A673 (cell line): Measurements from ENCODE around the gene TUBA8. TPM values are rescaled to one million over a fixed set of nuclear protein-coding genes. Genes with fewer than 3 reads are reported as not detected.
A peak's percentile ranks its signal among the peaks of the same experiment; 100 is the strongest.

Experiments used
- BruUV-seq: library from RNA; stranded (reverse); fragments of 400-500 nt; replicated peaks from 2 replicates; lab custom pipeline; 2021; lab: Mats Ljungman, UMichigan
- CTCF ChIA-PET: fragments of 300-600 bp; sonication (Branson Sonifier 250); formaldehyde crosslinking; loops from one replicate; lab custom pipeline; 2022; ENCODE audit warnings: antibody characterized with exemption; lab: Charles Lee
- POLR2A ChIA-PET: fragments of 300-600 bp; sonication (Branson Sonifier 250); formaldehyde crosslinking; loops from one replicate; lab custom pipeline; 2022; ENCODE audit warnings: antibody characterized with exemption; ENCODE audit not compliant: low non-redundant PET; lab: Charles Lee
- DNase-seq: peaks from one replicate; pipeline ENCODE4 v3.0.0-alpha.2; 2015; ENCODE audit warnings: low spot score
- H3K27ac ChIP-seq: fragments of 200-600 bp; sonication (generic); 2 replicates; pipeline ENCODE4 v1.5.1; 2016; ENCODE audit warnings: mixed run types, low read depth, mild to moderate bottlenecking, mixed read lengths, antibody characterized with exemption, low read length; ENCODE audit not compliant: poor library complexity, severe bottlenecking
- H3K27me3 ChIP-seq: fragments of 200-600 bp; sonication (generic); replicated peaks from 2 replicates; pipeline ENCODE4 v1.6.1; 2017; ENCODE audit warnings: mixed run types, low read depth, mild to moderate bottlenecking, mixed read lengths, antibody characterized with exemption, low read length; ENCODE audit not compliant: insufficient read depth, poor library complexity
- H3K36me3 ChIP-seq: fragments of 200-600 bp; sonication (generic); 2 replicates; pipeline ENCODE4 v1.6.1; 2016; ENCODE audit warnings: mixed run types, mild to moderate bottlenecking, mixed read lengths, antibody characterized with exemption, low read length; ENCODE audit not compliant: insufficient read depth, poor library complexity, severe bottlenecking
- H3K4me1 ChIP-seq: fragments of 200-600 bp; sonication (generic); 2 replicates; pipeline ENCODE4 v1.6.1; 2017; ENCODE audit warnings: mixed run types, mild to moderate bottlenecking, mixed read lengths, antibody characterized with exemption, low read length; ENCODE audit not compliant: insufficient read depth, poor library complexity, severe bottlenecking
- H3K4me3 ChIP-seq: fragments of 200-600 bp; sonication (generic); 2 replicates; pipeline ENCODE4 v1.5.1; 2016; ENCODE audit warnings: low read depth, mixed run types, mild to moderate bottlenecking, mixed read lengths, low read length; ENCODE audit not compliant: poor library complexity, severe bottlenecking
- H3K9me3 ChIP-seq: fragments of 200-600 bp; sonication (generic); 2 replicates; pipeline ENCODE4 v1.6.1; 2016; ENCODE audit warnings: mixed run types, low read depth, mild to moderate bottlenecking, mixed read lengths, antibody characterized with exemption, low read length; ENCODE audit not compliant: poor library complexity, severe bottlenecking
- CTCF ChIP-seq: fragments of 300-800, 200-600 bp; sonication (generic); conservative IDR thresholded peaks from 2 replicates; pipeline ENCODE4 v1.5.1; 2017; ENCODE audit warnings: low read depth, mild to moderate bottlenecking, antibody characterized with exemption, low read length, moderate library complexity, mixed read lengths
- EZH2 ChIP-seq: fragments of 200-600 bp; sonication (generic); IDR thresholded peaks from 2 replicates; pipeline ENCODE4 v1.6.1; 2017; ENCODE audit warnings: borderline replicate concordance, low read depth, mild to moderate bottlenecking, mixed read lengths, antibody characterized with exemption, low read length; ENCODE audit not compliant: poor library complexity, severe bottlenecking
- intact Hi-C: fragments of 100-400 bp; cut with micrococcal nuclease; formaldehyde crosslinking; loops from one replicate; pipeline ENCODE4 v1.10.0; 2022; ENCODE audit not compliant: unreplicated experiment
- total RNA-seq: library from RNA; stranded (reverse); gene quantifications from 2 replicates; pipeline ENCODE4 v1.2.3, GENCODE V29; 2021

The TUBA8 gene
- total RNA-seq, 1 experiment from 2014 or later = 3.1 TPM

- H3K4me1 ChIP-seq = peaks cover 19% of the 10 kb centered on the region
- H3K36me3 ChIP-seq = peaks cover 14% of the 10 kb centered on the region
- CTCF ChIA-PET = interaction anchor here (0.6 to 2.1 kb wide), 16 partner anchors 10 to 518 kb away, joined by 3 to 24 read pairs (median 5); no protein-coding TSS in a partner anchor
- no peaks in the 10 kb centered on the region for H3K27me3 ChIP-seq
- H3K9me3 ChIP-seq = no peaks in the 10 kb centered on the region
- POLR2A ChIA-PET = interaction anchor here (0.6 kb wide), 2 partner anchors 8 to 246 kb away, joined by 3 to 7 read pairs; no protein-coding TSS in a partner anchor
- DNase-seq = peak; percentile 91
- TF ChIP-seq CTCF (peak; percentile 82), EZH2 (no peak)
- H3K27ac ChIP-seq = no peak overlapping the region
- intact Hi-C loops = loop anchor here (1.0 to 10.0 kb wide), 4 partner anchors 49 to 521 kb away; no protein-coding TSS in a partner anchor
- H3K4me3 ChIP-seq = peak overlapping the region; percentile 91
- BruUV-seq = no TSS peak
These were observed 34.7 kb upstream of the TUBA8 start for GRCh38 chr22:18075720-18076497.

GRCh38 chr22:18077087-18077638 is 33.4 kb upstream of the TUBA8 start:
- BruUV-seq = TSS peak; percentile 86
- peak overlapping the region; percentile 91 for H3K4me3 ChIP-seq
- no peak for DNase-seq
- H3K36me3 ChIP-seq = peaks cover 23% of the 10 kb centered on the region
- TF ChIP-seq CTCF (no peak), EZH2 (no peak)
- intact Hi-C loops = loop anchor here (2.0 to 10.0 kb wide), 3 partner anchors 50 to 522 kb away; no protein-coding TSS in a partner anchor
- no peaks in the 10 kb centered on the region for H3K9me3 ChIP-seq
- peak overlapping the region; percentile 70 for H3K27ac ChIP-seq
- H3K4me1 ChIP-seq = peaks cover 19% of the 10 kb centered on the region
- H3K27me3 ChIP-seq = no peaks in the 10 kb centered on the region
- POLR2A ChIA-PET = interaction anchor here (0.6 kb wide), 1 partner anchor 926 kb away, joined by 3 read pairs; no protein-coding TSS in a partner anchor
- CTCF ChIA-PET = interaction anchor here (0.6 to 2.1 kb wide), 4 partner anchors 14 to 519 kb away, joined by 3 to 6 read pairs (median 3); no protein-coding TSS in a partner anchor

DNA sequence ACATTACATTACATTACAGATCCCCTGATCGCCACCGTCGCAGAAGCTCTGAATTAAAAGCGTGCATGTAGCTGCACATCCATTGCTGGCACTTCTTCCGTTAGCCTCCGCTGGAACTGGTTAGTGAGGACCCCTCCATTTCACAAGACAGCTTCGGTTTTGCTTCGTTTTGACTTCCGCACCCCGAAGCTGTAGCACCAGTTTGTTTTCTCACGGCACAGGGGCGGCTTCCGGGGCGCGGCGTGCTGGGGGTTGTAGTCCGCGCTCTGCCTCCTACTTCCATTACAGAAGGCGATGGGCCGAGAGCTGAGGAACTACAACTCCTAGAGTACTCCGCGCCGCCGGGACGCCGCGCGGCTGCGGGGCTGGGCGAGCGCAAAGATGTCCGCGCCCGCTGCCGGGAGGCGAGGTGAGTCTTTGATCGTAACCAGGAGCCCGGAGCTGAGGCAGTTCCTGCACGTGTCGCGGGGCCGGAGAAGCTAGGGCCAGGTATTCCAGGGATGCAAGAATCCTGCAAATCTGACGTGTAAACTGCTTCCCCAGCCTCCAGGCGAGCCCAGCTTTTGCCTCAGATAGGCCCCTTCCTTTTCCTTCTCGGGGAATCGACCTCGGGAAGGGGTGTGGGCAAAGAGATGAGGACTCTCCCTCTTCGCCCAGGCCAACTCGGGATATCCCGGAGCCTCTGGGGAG is 32.8 kb upstream of the TUBA8 start, which contains the start of gene PEX26:
Gene PEX26 (plus strand): TSS at position 352 of the 690 bp plus-strand sequence. CDS start 387 bp downstream, outside the sequence.
- intact Hi-C loops = loop anchor here (2.0 to 10.0 kb wide), 3 partner anchors 50 to 523 kb away; no protein-coding TSS in a partner anchor
- no TSS peak for BruUV-seq
- POLR2A ChIA-PET = no interaction called here

More for the DNA sequence above, 32.8 kb upstream of the TUBA8 start, which contains the start of gene PEX26:
- no peaks in the 10 kb centered on the region for H3K27me3 ChIP-seq
- H3K36me3 ChIP-seq = peaks cover 28% of the 10 kb centered on the region
- H3K9me3 ChIP-seq = no peaks in the 10 kb centered on the region
- CTCF ChIA-PET = interaction anchor here (0.6 to 1.2 kb wide), 2 partner anchors 188 to 335 kb away, joined by 3 read pairs; no protein-coding TSS in a partner anchor
- TF ChIP-seq CTCF = no peak
- no peak for TF ChIP-seq EZH2
- peaks cover 19% of the 10 kb centered on the region for H3K4me1 ChIP-seq
- peak within 1 kb of the TSS; percentile 70 for H3K27ac ChIP-seq
- H3K4me3 ChIP-seq = peak within 1 kb of the TSS; percentile 91
- DNase-seq = peak; percentile 97
